Measurements from ENCODE around the gene CDHR3.
A peak's percentile ranks its signal among the peaks of the same experiment; 100 is the strongest.
"Not testable (repeated sequence)": the region's sequence is repeated elsewhere in the genome, so short reads cannot be mapped to it uniquely, and the experiment has no call there.

The CDHR3 gene

GRCh38 chr7:106001196-106001595, 38.1 kb downstream of the CDHR3 start:
- no peak for DNase-seq (ENCODE audit: low read depth)

- no peak for DNase-seq (ENCODE audit: low read depth)
Observed at GRCh38 chr7:106001886-106002285, 38.8 kb downstream of the CDHR3 start.

GRCh38 chr7:106003525-106004064, 40.5 kb downstream of the CDHR3 start:
- no peak for DNase-seq (ENCODE audit: low read depth)

- no peak for DNase-seq (ENCODE audit: low read depth)
Observed at GRCh38 chr7:106006906-106007305, 43.8 kb downstream of the CDHR3 start.

- DNase-seq (ENCODE audit: low read depth): not testable (repeated sequence)
Observed at GRCh38 chr7:106007796-106008195, 44.7 kb downstream of the CDHR3 start.

GRCh38 chr7:106009503-106010226, 46.6 kb downstream of the CDHR3 start:
- DNase-seq (ENCODE audit: low read depth): peak; percentile 39

- no peak for DNase-seq (ENCODE audit: low read depth)
Observed at GRCh38 chr7:106010331-106010730, 47.3 kb downstream of the CDHR3 start.

- DNase-seq (ENCODE audit: low read depth): no peak
Observed at GRCh38 chr7:106010866-106011265, 47.8 kb downstream of the CDHR3 start.

- no peak for DNase-seq (ENCODE audit: low read depth)
Observed at GRCh38 chr7:106012184-106012583, 49.1 kb downstream of the CDHR3 start.

- no peak for DNase-seq (ENCODE audit: low read depth)
Observed at GRCh38 chr7:106012935-106013439, 49.9 kb downstream of the CDHR3 start.

GRCh38 chr7:106015381-106016218, 52.5 kb downstream of the CDHR3 start:
- DNase-seq (ENCODE audit: low read depth): no peak

GRCh38 chr7:106016331-106016730, 53.3 kb downstream of the CDHR3 start:
- no peak for DNase-seq (ENCODE audit: low read depth)

GRCh38 chr7:106017657-106018056, 54.6 kb downstream of the CDHR3 start:
- no peak for DNase-seq (ENCODE audit: low read depth)

GRCh38 chr7:106018566-106019469, 55.8 kb downstream of the CDHR3 start:
- DNase-seq (ENCODE audit: low read depth): no peak

GRCh38 chr7:106019470-106019820, 56.4 kb downstream of the CDHR3 start:
- DNase-seq (ENCODE audit: low read depth): no peak

GRCh38 chr7:106021151-106022067, 58.3 kb downstream of the CDHR3 start:
- DNase-seq (ENCODE audit: low read depth): no peak

GRCh38 chr7:106022193-106022821, 59.2 kb downstream of the CDHR3 start:
- DNase-seq (ENCODE audit: low read depth): no peak

- no peak for DNase-seq (ENCODE audit: low read depth)
Observed at GRCh38 chr7:106023369-106024322, 60.6 kb downstream of the CDHR3 start.

- no peak for DNase-seq (ENCODE audit: low read depth)
Observed at GRCh38 chr7:106026101-106026500, 63.0 kb downstream of the CDHR3 start.
